Activated naive CD8-positive, alpha-beta T cell treated with anti-CD3 and anti-CD28 coated beads, Interleukin-2, amount 50 U/mL, for 16 hours (primary cell): ENCODE data around the gene HCK.
"Not testable (repeated sequence)": the region's sequence is repeated elsewhere in the genome, so short reads cannot be mapped to it uniquely, and the experiment has no call there.

ENCODE experiments used
- DNase-seq: peaks from one replicate; pipeline ENCODE4 v3.0.0-alpha.2; 2020; ENCODE audit warnings: low read depth, low spot score

The HCK gene

DNA sequence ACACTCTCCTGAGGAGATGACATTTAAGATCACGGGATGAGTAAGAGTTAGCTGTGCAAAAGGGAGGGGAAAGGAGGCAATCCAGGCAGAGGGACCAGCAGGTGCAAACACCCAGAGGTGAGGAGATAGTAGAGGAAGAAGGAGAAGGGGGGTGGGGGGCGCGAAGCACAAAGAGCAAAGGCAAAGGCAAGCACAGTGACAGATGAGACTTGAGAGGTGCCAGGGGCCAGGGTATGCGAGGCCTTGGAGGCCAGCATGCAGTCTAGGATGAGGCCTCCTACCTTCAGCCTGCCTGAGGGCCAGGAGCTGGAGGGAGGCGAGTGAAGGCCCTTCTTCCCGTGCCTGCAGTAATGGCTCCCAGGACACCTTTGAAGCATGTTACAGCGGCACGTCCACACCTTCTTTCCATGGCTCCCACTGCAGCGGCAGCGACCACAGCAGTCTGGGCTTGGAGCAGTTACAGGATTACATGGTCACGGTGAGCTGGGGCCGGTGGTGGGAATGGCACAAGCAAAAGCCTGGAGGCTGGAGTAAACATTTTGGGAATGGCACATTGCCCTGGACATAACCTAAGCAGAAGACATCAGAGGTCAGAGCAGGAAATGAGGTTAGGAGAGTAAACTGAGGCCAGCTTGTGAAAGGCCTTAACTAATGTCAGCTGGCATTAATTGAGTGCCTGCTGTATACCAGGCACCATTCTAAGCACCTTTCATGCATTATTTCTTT lies 23.2 kb upstream of the HCK start:
- no peak for DNase-seq

- DNase-seq: no peak
These were observed 22.5 kb upstream of the HCK start for GRCh38 chr20:32029561-32029960.

- DNase-seq: no peak
These were observed 20.8 kb upstream of the HCK start for GRCh38 chr20:32031007-32031958.

DNA sequence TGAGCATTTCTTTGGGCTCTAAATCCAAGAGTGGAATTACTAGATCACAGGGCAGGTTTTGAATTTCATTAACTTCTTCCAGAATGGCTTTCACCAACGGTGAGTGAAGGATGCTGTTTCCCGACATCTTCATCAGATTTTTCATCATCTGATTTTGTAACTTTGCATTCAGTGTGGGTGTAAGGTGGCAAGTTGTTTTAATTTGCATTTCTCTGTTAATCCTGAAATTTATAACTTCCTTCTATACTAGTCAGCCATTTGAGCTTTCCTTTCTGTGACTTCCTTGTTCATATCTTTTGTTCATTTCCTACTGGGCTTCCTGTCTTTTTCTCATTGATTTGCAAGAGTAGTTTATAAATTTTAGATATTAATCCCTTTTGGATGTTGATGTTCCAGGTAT lies 18.7 kb upstream of the HCK start:
- DNase-seq: no peak

GRCh38 chr20:32033721-32034120 lies 18.3 kb upstream of the HCK start:
- not testable (repeated sequence) for DNase-seq

GRCh38 chr20:32034581-32035425 lies 17.2 kb upstream of the HCK start:
- DNase-seq: no peak

- DNase-seq: no peak
These were observed 16.6 kb upstream of the HCK start for GRCh38 chr20:32035426-32035779.

DNA sequence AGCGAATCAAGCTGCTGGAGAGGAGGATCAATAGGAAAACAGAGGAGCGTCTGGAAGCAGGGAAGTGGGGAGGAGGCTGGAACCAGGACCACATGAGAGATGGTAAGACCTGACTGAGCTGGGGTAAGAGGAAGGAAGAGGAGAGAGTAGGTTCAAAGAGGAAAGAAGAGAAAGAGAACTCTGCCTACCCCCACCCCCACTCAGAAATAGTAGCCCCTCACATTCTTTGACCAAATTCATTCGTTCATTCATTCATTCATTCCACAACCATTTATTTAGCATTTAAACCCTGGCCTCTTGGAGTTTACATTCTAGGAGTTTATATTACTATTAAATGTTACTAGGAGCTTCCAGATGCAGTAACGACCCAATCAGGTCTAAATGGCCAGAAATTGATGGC lies 15.8 kb upstream of the HCK start:
- DNase-seq: no peak

DNA sequence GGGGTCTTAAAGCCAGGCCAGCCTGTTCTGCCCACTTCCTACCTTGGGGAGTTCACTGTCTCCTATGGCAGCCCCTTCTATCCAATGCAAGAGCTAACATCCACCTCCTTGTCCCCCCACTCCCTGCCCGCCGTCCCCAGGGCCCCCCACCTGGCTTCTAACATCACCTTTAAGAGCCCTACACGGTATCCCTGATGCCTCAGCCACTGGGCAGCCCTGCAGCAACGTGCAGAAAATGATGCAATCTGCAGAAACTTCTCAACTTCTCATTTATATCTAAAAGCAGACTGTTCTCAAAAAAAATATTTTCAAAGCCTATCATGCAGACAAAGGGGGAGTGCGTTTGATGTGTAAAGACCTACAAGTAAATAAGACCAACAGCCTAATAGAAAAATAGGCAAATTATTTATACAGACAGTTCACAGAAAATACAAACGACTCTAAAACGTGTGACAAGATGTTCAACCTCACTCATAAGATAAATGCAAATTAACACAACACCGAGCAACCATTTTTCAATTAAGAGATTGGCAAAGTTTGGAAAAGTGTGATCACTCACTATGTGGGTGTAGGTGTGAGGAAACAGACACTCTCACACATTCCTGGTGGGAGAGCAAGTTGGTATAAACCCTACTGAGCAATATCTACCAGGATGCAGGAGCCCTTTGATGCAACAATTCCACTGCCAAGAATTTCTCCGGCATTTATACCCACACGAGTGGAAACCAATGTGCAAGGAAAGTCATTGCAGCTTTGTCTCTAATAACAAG lies 15.1 kb upstream of the HCK start:
- no peak for DNase-seq

GRCh38 chr20:32037929-32038328 lies 14.1 kb upstream of the HCK start:
- no peak for DNase-seq

- DNase-seq: no peak
These were observed 11.7 kb upstream of the HCK start for GRCh38 chr20:32040142-32040953.

GRCh38 chr20:32045999-32046398 lies 6.0 kb upstream of the HCK start:
- DNase-seq: no peak

- no peak for DNase-seq
These were observed 1.7 kb upstream of the HCK start for GRCh38 chr20:32050324-32050841.

DNA sequence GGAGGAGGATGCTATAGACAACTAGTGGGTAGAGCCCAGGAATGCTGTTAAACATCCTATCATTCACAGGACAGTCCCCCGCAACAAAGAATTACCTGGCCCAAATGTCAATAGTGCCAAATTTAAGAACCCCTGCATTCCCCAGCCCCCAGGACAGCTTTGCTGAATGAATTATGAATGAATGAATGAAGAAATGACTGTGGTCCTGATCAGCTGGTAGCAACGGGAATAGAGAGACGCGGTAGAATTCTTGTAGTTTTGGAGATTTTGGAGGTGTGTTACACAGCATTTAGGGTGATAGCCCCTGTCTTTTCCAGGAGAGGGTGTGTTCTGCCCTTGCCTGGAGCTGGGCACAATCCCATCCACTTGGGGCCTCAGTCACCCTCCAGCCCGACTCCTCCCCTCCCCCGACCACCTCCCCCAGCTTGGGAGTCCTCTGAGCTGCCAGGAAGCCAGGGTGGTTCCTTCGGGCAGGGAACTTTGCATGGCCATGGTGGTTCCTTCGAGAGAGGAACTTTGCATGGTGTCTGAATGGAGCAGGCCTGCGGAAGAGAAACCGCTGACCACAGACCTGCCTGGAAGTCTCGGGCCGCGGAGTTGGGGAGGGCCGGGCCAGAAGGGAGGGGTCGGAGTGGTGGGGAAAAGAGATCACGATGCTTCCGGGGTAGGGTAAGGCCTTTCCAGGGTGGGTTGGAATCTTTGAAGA lies 1.0 kb upstream of the HCK start:
- no peak for DNase-seq

DNA sequence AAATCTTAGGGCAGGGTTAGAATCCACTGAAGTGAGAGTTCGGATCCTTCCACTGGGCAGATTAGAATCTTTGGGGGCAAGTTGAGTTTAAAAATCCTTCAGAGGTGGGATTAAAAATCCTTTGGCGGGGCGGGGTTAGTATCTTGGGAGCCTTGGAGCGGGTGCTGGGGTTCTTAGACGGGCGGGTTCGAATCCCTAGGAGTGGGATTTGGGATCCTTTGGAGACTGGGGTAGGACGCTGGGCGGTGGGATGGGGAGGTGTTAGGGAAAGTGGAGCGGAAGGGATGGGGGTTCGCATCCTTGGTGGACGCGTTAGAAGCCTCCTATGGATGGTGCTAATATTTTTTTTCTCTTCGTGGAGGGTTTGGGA lies 337 bp upstream of the HCK start:
- DNase-seq: no peak

GRCh38 chr20:32052778-32053362 lies 828 bp downstream of the HCK start:
- no peak for DNase-seq

- DNase-seq: no peak
These were observed 1.6 kb downstream of the HCK start for GRCh38 chr20:32053648-32054047.

GRCh38 chr20:32056708-32057483 lies 4.9 kb downstream of the HCK start:
- DNase-seq: no peak
